Measurements from ENCODE around the gene RPL15.

GRCh38 chr3:23884481-23884880 lies 32.5 kb upstream of the RPL15 start:
- TF ChIP-seq CTCF (conservative IDR thresholded peaks at IDR 0.05 in 1 of 2, IDR thresholded peaks at IDR 0.05 in 1 of 2; ENCODE audit: low read depth in 1 of 2, low read length in 2 of 2) = peak in 1 of 2 donors; percentile 17
- no peak for TF ChIP-seq EZH2 (IDR thresholded peaks at IDR 0.05; ENCODE audit: low read length, missing control alignments)
